IMR-90 (cell line): ENCODE data around the gene NF2. TPM values are rescaled to one million over a fixed set of nuclear protein-coding genes. Genes with fewer than 3 reads are reported as not detected.

Experiments used
- ATAC-seq: fragments of 200-7000 bp; cut with Tn5 transposase; 2 replicates; pipeline ENCODE4 v1.9.1; 2020; ENCODE audit warnings: low read depth, mild to moderate bottlenecking, moderate library complexity
- BruUV-seq: library from RNA; stranded (reverse); fragments of 400-500 nt; replicated peaks from 2 replicates; lab custom pipeline; 2021; lab: Mats Ljungman, UMichigan
- CTCF ChIA-PET: fragments of 300-600 bp; formaldehyde crosslinking; extraction: SDS; loops from one replicate; lab custom pipeline; 2021; ENCODE audit warnings: antibody characterized with exemption; lab: Yijun Ruan, JAX
- POLR2A ChIA-PET: fragments of 300-600 bp; sonication (Branson Sonifier 250); formaldehyde crosslinking; loops from one replicate; lab custom pipeline; 2022; ENCODE audit warnings: antibody characterized with exemption; ENCODE audit not compliant: unreplicated experiment; lab: Charles Lee
- DNase-seq: peaks from one replicate; pipeline ENCODE4 v3.0.0; 2013
- H2AFZ ChIP-seq: replicated peaks from 2 replicates; pipeline ENCODE3; 2013; ENCODE audit warnings: low read length, mild to moderate bottlenecking; ENCODE audit not compliant: poor library complexity
- H2AK5ac ChIP-seq: 2 replicates; pipeline ENCODE4 v1.6.1; 2013; ENCODE audit warnings: low read depth, low read length, inconsistent platforms
- H2AK9ac ChIP-seq: replicated peaks from 2 replicates; pipeline ENCODE3; 2013; ENCODE audit warnings: mild to moderate bottlenecking, low read depth, low read length, moderate library complexity; ENCODE audit not compliant: poor library complexity
- H2BK120ac ChIP-seq: 2 replicates; pipeline ENCODE4 v1.6.1; 2013; ENCODE audit warnings: low read depth, low read length, inconsistent platforms
- H2BK15ac ChIP-seq: 3 replicates; pipeline ENCODE4 v1.6.1; 2013; ENCODE audit warnings: low read depth, low read length, inconsistent platforms
- H2BK20ac ChIP-seq: 2 replicates; pipeline ENCODE4 v1.6.1; 2013; ENCODE audit warnings: low read depth, mild to moderate bottlenecking, inconsistent platforms, low read length, moderate library complexity
- H2BK5ac ChIP-seq: 2 replicates; pipeline ENCODE4 v1.6.1; 2013; ENCODE audit warnings: mild to moderate bottlenecking, low read depth, low read length, inconsistent platforms; ENCODE audit not compliant: poor library complexity, severe bottlenecking
- H3K14ac ChIP-seq: replicated peaks from 2 replicates; pipeline ENCODE4 v1.6.1; 2013; ENCODE audit warnings: low read depth, low read length, inconsistent platforms
- H3K18ac ChIP-seq: 2 replicates; pipeline ENCODE4 v1.6.1; 2013; ENCODE audit warnings: low read depth, low read length, control low read depth
- H3K23ac ChIP-seq: 2 replicates; pipeline ENCODE4 v1.6.1; 2013; ENCODE audit warnings: low read depth, low read length, inconsistent platforms
- H3K27ac ChIP-seq: 2 replicates; pipeline ENCODE4 v1.5.1; 2013; ENCODE audit warnings: mild to moderate bottlenecking, control low read depth, low read length; ENCODE audit not compliant: insufficient read depth
- H3K27me3 ChIP-seq: 2 replicates; pipeline ENCODE4 v1.6.1; 2013; ENCODE audit warnings: low read length; ENCODE audit not compliant: control insufficient read depth, insufficient read depth
- H3K36me3 ChIP-seq: 2 replicates; pipeline ENCODE4 v1.6.1; 2013; ENCODE audit warnings: low read length, mixed read lengths; ENCODE audit not compliant: control insufficient read depth, insufficient read depth
- H3K4ac ChIP-seq: 2 replicates; pipeline ENCODE4 v1.6.1; 2013; ENCODE audit warnings: low read depth, low read length, inconsistent platforms
- H3K4me1 ChIP-seq: 2 replicates; pipeline ENCODE4 v1.6.1; 2013; ENCODE audit warnings: low read length, mixed read lengths; ENCODE audit not compliant: control insufficient read depth, insufficient read depth
- H3K4me2 ChIP-seq: 2 replicates; pipeline ENCODE4 v1.6.1; 2013; ENCODE audit warnings: low read depth, mild to moderate bottlenecking, control low read depth, low read length, moderate library complexity
- H3K4me3 ChIP-seq: 2 replicates; pipeline ENCODE4 v1.5.1; 2013; ENCODE audit warnings: low read depth, mild to moderate bottlenecking, control low read depth, low read length, moderate library complexity; ENCODE audit not compliant: insufficient read depth
- H3K56ac ChIP-seq: 2 replicates; pipeline ENCODE4 v1.6.1; 2013; ENCODE audit warnings: low read length, inconsistent platforms; ENCODE audit not compliant: insufficient read depth; ENCODE audit errors: extremely low read depth
- H3K79me1 ChIP-seq, 2 experiments: 2 replicates each; pipeline ENCODE4 v1.6.1; 2013; ENCODE audit warnings: low read length in 2 of 2, inconsistent platforms in 1 of 2, low read depth in 1 of 2
- H3K9ac ChIP-seq: 2 replicates; pipeline ENCODE4 v1.6.1; 2013; ENCODE audit warnings: low read depth, low read length, control low read depth
- H3K9me1 ChIP-seq: 2 replicates; pipeline ENCODE4 v1.6.1; 2013; ENCODE audit warnings: low read length, inconsistent platforms; ENCODE audit not compliant: insufficient read depth
- H3K9me3 ChIP-seq: 2 replicates; pipeline ENCODE4 v1.6.1; 2013; ENCODE audit warnings: low read length; ENCODE audit not compliant: control insufficient read depth, insufficient read depth
- H4K20me1 ChIP-seq: 2 replicates; pipeline ENCODE4 v1.6.1; 2013; ENCODE audit warnings: low read length, inconsistent platforms; ENCODE audit not compliant: insufficient read depth
- H4K5ac ChIP-seq: 2 replicates; pipeline ENCODE4 v1.6.1; 2013; ENCODE audit warnings: mild to moderate bottlenecking, low read depth, low read length, control low read depth
- H4K8ac ChIP-seq, 2 experiments: 2 replicates each; pipeline ENCODE4 v1.6.1; 2013; ENCODE audit warnings: low read depth in 2 of 2, low read length in 2 of 2, control low read depth in 1 of 2, inconsistent platforms in 1 of 2
- H4K91ac ChIP-seq: 2 replicates; pipeline ENCODE4 v1.6.1; 2013; ENCODE audit warnings: low read depth, low read length, inconsistent platforms; ENCODE audit not compliant: insufficient read depth
- MAFK ChIP-seq: IDR thresholded peaks from 2 replicates; pipeline ENCODE4 v1.6.1; 2012; ENCODE audit warnings: low read depth, low read length, improper control_type of control experiment
- MAZ ChIP-seq: IDR thresholded peaks from 2 replicates; pipeline ENCODE4 v1.6.1; 2012; ENCODE audit warnings: low read depth, mild to moderate bottlenecking, low read length, improper control_type of control experiment, moderate library complexity, borderline replicate concordance
- NFE2L2 ChIP-seq: fragments of 150-350 bp; IDR thresholded peaks from 2 replicates; pipeline ENCODE4 v1.6.1; 2016; ENCODE audit warnings: low read depth, mild to moderate bottlenecking, low read length
- WGBS, 2 experiments: methylation state at CpG; one replicate each; pipeline versions ENCODE4 v1.1.5 to v1.1.7; 2013; ENCODE audit warnings: missing lambda C conversion rate in 2 of 2; ENCODE audit not compliant: insufficient read length in 1 of 2; ENCODE audit errors: extremely low coverage in 2 of 2; 5-methylcytosine and 5-hydroxymethylcytosine counted together
- dilution Hi-C: fragments of 300-500 bp; cut with HindIII; formaldehyde crosslinking; loops from one replicate; pipeline ENCODE4 v1.14.3; 2018; ENCODE audit warnings: low sequenced_read_pairs; ENCODE audit not compliant: unreplicated experiment
- in situ Hi-C: fragments of 300-500 bp; cut with MboI; formaldehyde crosslinking; loops from 3 replicates; pipeline ENCODE4 v1.14.3; 2019; ENCODE audit warnings: low sequenced_read_pairs, inconsistent platforms, mixed read lengths
- intact Hi-C: fragments of 100-400 bp; cut with micrococcal nuclease; formaldehyde crosslinking; loops from 2 replicates; pipeline ENCODE4 v1.10.0; 2022
- polyA plus RNA-seq, 3 experiments: library from polyadenylated mRNA; depleted of rRNA; stranded (reverse); fragments of >200 nt; gene quantifications; 2 replicates each; pipeline ENCODE4 v1.2.3, GENCODE V29; 2012; ENCODE audit warnings: low replicate concordance in 1 of 3
- total RNA-seq: library from RNA; depleted of rRNA; stranded (reverse); fragments of >200 nt; gene quantifications from 2 replicates; pipeline ENCODE4 v1.2.3, GENCODE V29; 2012

The NF2 gene
- total and polyA plus RNA-seq, 2 of the 4 experiments (the other 2 are of a cell fraction): 59.0 to 151 TPM

DNA sequence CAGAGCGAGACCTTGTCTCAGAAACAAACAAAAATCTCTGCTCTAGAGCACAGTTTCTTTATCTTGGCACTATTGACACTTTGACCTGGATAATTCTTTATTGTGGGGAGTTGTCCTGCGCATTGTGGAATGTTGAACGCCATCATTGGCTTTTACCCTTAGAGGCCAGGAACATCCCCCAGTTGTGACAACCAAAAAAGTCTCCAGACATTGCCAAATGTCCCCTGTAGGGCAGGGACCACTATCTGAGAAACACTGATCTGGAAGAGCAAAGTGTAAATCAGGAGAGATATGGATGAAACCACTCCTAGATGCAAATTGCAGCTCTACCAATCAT, 4.8 kb upstream of the NF2 start:
- Histone ChIP-seq H3K56ac (no peak overlapping the region), H4K5ac (no peak overlapping the region), H3K36me3 (no peaks in the 10 kb centered on the region), H3K4me2 (no peak overlapping the region), H3K14ac (no peak overlapping the region), H3K79me1 (no peaks in the 10 kb centered on the region), H2BK120ac (no peak overlapping the region), H4K20me1 (no peaks in the 10 kb centered on the region), H2AFZ (no peak overlapping the region), H3K9ac (no peak overlapping the region), H4K8ac (no peak overlapping the region), H4K91ac (no peak overlapping the region), H2BK20ac (no peak overlapping the region), H3K9me1 (no peaks in the 10 kb centered on the region), H3K4ac (no peak overlapping the region), H3K23ac (no peak overlapping the region), H3K27me3 (no peaks in the 10 kb centered on the region), H2AK9ac (no peak overlapping the region), H3K9me3 (no peaks in the 10 kb centered on the region), H3K18ac (no peak overlapping the region), H3K4me1 (no peaks in the 10 kb centered on the region), H3K27ac (no peak overlapping the region), H2AK5ac (no peak overlapping the region), H3K4me3 (no peak overlapping the region), H2BK15ac (no peak overlapping the region), H2BK5ac (no peak overlapping the region)
- dilution Hi-C loops (no loop called here), in situ Hi-C loops (no loop called here), intact Hi-C loops (no loop called here)
- no peak for TF ChIP-seq MAFK
- TF ChIP-seq NFE2L2: no peak
- no peak for TF ChIP-seq MAZ
- ATAC-seq (no peak), DNase-seq (no peak)
- no TSS peak for BruUV-seq
- POLR2A ChIA-PET: no interaction called here
- CTCF ChIA-PET: no interaction called here
- 100% methylated on average over 1 of the region's 3 CpGs; no CpG with 5 or more reads in 1 of the 2 experiments for WGBS, 2 experiments
